ENCODE data around the gene SNAPC4. TPM values are rescaled to one million over a fixed set of nuclear protein-coding genes. Genes with fewer than 3 reads are reported as not detected.

Gene SNAPC4
- total and polyA plus RNA-seq, 2 of the 8 experiments (the other 6 are each of a cell fraction or from before 2014, with no cell fraction given): 6.9 to 18.1 TPM

- no peak for TF ChIP-seq RNF2 (IDR thresholded peaks at IDR 0.05; ENCODE audit: borderline replicate concordance, low read depth, low read length, missing control alignments, poor library complexity, severe bottlenecking)
- no peak for TF ChIP-seq SIRT6 (IDR thresholded peaks at IDR 0.05; ENCODE audit: low read length)
- TF ChIP-seq TCF12 (IDR thresholded peaks at IDR 0.05; ENCODE audit: low read depth, low read length): no peak
- TF ChIP-seq HDAC6 (IDR thresholded peaks at IDR 0.05; ENCODE audit: low read depth, low read length): no peak
- TF ChIP-seq TBP (IDR thresholded peaks at IDR 0.05; ENCODE audit: low read depth, low read length): no peak
- TF ChIP-seq CEBPB (IDR thresholded peaks at IDR 0.05; ENCODE audit: low read depth, low read length): no peak
- TF ChIP-seq BCL11A (IDR thresholded peaks at IDR 0.05; ENCODE audit: low read depth in 2 of 2, low read length in 2 of 2): no peak
- no peak for TF ChIP-seq EP300 (IDR thresholded peaks at IDR 0.05; ENCODE audit: borderline replicate concordance in 1 of 2, low read depth in 2 of 2, low read length in 2 of 2)
- no peak for TF ChIP-seq POLR2AphosphoS5 (IDR thresholded peaks at IDR 0.05; ENCODE audit: low read depth, low read length)
- no peak for TF ChIP-seq NRF1 (IDR thresholded peaks at IDR 0.05; ENCODE audit: low read depth, low read length)
Observed at GRCh38 chr9:136423432-136424146, 23.6 kb upstream of the SNAPC4 start (continued).
